Measurements from ENCODE around the gene NFAT5. TPM values are rescaled to one million over a fixed set of nuclear protein-coding genes. Genes with fewer than 3 reads are reported as not detected.

The NFAT5 gene
- total and polyA plus RNA-seq, 2 donors (not counting 3 experiments of a cell fraction or from before 2014, with no cell fraction given) = 17.2 to 49.5 TPM

DNA sequence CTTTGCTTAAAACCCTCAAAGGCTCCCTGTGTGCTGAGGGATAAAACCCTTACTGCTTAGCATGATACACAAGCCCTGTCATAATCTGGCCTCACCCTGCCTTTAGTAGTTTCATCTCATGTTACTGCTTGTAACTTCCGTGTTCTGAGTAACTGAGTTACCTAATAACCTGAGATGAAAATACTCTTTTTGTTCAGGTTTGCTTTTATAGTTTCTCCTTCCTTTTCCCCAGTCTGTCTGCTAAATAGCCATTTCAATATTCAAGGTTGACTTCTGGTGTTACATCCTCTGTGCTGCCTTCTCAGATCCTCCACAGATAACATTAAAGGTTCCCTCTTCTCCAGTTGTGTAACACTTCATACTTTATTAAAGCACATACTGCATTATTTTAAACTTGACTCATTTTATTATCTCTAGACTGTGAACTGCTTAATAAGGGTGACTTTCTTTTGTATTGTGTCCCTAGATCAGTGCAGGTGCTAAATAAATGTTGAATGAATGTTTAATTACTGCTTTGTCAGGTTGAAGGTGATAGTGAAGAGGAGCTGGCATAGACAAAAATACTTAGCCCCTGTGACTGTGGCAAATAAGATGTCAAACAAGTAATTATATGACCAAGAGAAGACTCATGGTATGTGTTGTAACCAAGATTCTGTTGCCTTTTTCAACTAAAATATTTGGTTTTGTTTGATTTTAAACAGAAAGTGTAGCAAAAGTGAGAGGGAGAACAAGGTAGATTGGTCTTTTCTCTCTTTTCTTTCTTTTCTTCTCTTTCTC lies 47.8 kb downstream of the NFAT5 start:
- Histone ChIP-seq H2AFZ (ENCODE audit: low read depth, low read length) (no peak overlapping the region), H3K27ac (ENCODE audit: insufficient read depth, low read depth, low read length) (no peak overlapping the region), H3K4me3 (replicated peaks in 1 of 3; ENCODE audit: insufficient read depth in 1 of 3, low read depth in 1 of 3, low read length in 3 of 3) (no peak overlapping the region), H3K9ac (replicated peaks; ENCODE audit: extremely low read depth, insufficient read depth, low read length) (no peak overlapping the region), H3K9me1 (replicated peaks; ENCODE audit: control insufficient read depth, extremely low read depth, insufficient read depth, low read length) (peaks cover 4% of the 10 kb centered on the region), H3K4me1 (ENCODE audit: control insufficient read depth, extremely low read depth, insufficient read depth, low read length) (peaks cover 4% of the 10 kb centered on the region), H3K36me3 (ENCODE audit: control insufficient read depth in 2 of 2, extremely low read depth in 1 of 2, insufficient read depth in 2 of 2, low read length in 2 of 2) (no peaks in the 10 kb centered on the region), H3K27me3 (ENCODE audit: control insufficient read depth in 2 of 2, insufficient read depth in 2 of 2, low read length in 2 of 2) (no peaks in the 10 kb centered on the region), H3K4me2 (ENCODE audit: insufficient read depth, low read length) (no peak overlapping the region), H4K20me1 (replicated peaks; ENCODE audit: control insufficient read depth, extremely low read depth, insufficient read depth, low read length) (peaks cover 6% of the 10 kb centered on the region), H3K79me2 (ENCODE audit: control insufficient read depth, insufficient read depth, low read length) (peaks cover 69% of the 10 kb centered on the region), H3K9me3 (replicated peaks; ENCODE audit: control insufficient read depth, insufficient read depth, low read length) (no peaks in the 10 kb centered on the region)
- no TSS peak for BruUV-seq (replicated peaks)
- DNase-seq (ENCODE audit: low read depth, low spot score) = no peak
- TF ChIP-seq POLR2AphosphoS5 (IDR thresholded peaks at IDR 0.05; ENCODE audit: insufficient read depth, low read depth, low read length) (no peak), MYC (IDR thresholded peaks at IDR 0.05; ENCODE audit: low read depth, low read length) (no peak), EZH2 (IDR thresholded peaks at IDR 0.05; ENCODE audit: borderline replicate concordance, low read depth, low read length, severe bottlenecking) (no peak), POLR2A (IDR thresholded peaks at IDR 0.05; ENCODE audit: low read depth, low read length) (no peak), JUN (IDR thresholded peaks at IDR 0.05; ENCODE audit: borderline replicate concordance, insufficient read depth, insufficient read length, low read depth) (no peak), FOS (IDR thresholded peaks at IDR 0.05; ENCODE audit: borderline replicate concordance, insufficient read depth, low read length) (no peak), GATA2 (IDR thresholded peaks at IDR 0.05; ENCODE audit: insufficient read depth, insufficient read length, low read depth, low read length) (no peak)
- TF ChIP-seq, protein P1, sequence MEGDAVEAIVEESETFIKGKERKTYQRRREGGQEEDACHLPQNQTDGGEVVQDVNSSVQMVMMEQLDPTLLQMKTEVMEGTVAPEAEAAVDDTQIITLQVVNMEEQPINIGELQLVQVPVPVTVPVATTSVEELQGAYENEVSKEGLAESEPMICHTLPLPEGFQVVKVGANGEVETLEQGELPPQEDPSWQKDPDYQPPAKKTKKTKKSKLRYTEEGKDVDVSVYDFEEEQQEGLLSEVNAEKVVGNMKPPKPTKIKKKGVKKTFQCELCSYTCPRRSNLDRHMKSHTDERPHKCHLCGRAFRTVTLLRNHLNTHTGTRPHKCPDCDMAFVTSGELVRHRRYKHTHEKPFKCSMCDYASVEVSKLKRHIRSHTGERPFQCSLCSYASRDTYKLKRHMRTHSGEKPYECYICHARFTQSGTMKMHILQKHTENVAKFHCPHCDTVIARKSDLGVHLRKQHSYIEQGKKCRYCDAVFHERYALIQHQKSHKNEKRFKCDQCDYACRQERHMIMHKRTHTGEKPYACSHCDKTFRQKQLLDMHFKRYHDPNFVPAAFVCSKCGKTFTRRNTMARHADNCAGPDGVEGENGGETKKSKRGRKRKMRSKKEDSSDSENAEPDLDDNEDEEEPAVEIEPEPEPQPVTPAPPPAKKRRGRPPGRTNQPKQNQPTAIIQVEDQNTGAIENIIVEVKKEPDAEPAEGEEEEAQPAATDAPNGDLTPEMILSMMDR (IDR thresholded peaks at IDR 0.05; ENCODE audit: extremely low read depth in 1 of 2, insufficient read depth in 1 of 2, low read depth in 1 of 2, low read length in 2 of 2) = no peak
- TF ChIP-seq, protein P2, sequence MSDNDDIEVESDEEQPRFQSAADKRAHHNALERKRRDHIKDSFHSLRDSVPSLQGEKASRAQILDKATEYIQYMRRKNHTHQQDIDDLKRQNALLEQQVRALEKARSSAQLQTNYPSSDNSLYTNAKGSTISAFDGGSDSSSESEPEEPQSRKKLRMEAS (IDR thresholded peaks at IDR 0.05; ENCODE audit: insufficient read depth, insufficient read length) = no peak
- CTCF ChIA-PET = interaction anchor here (1.3 to 1.8 kb wide), 2 partner anchors 215 to 217 kb away, joined by 4 to 5 read pairs; no protein-coding TSS in a partner anchor
- intact Hi-C loops (cut with micrococcal nuclease) (no loop called here), dilution Hi-C loops (cut with MboI; ENCODE audit: extremely low pct_ligation_motif_present, low sequenced_read_pairs) (no loop called here)
- FAIRE-seq = no peak
- POLR2A ChIA-PET = interaction anchor here (0.6 kb wide), 1 partner anchor 1816 kb away, joined by 9 read pairs; no protein-coding TSS in a partner anchor

Measured in endothelial cell of umbilical vein (primary cell).